ENCODE results near the gene KREMEN2. TPM values are rescaled to one million over a fixed set of nuclear protein-coding genes. Genes with fewer than 3 reads are reported as not detected.

Gene KREMEN2
- total RNA-seq, 1 donor from 2014 or later = 8.0 TPM

DNA sequence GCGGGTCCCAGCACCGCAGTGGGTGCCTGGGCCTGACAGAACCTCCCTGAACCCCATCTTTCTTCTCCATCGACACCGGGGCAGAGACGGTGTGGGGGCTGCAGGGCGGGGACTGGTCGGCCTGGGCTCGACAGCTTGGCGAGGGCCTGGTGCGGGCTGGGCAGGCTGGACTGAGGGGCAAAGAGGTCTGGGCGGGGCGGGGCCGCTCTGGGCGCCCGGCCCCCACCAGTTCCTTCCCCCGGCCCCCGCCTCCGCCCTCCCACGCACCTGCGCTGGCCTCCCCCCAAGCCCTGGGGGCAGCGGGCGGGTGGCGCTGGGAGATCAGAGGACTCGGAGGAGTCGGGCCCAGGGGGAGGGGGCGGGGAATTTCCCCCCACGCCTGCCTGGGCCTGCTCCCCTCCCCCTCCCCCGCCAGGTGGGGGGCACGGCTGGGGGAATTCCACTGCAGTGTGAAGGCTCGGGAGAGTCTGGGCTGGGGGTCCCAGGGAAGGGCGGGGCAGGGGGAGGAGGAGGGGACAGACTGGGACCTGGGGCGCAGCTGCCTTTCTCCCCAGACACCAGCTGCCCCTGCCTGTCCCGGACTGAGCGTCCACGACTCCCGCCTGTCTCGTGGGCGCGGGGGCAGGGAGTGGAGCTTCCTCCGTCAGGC lies 877 bp upstream of the KREMEN2 start:
- peaks cover 4% of the 10 kb centered on the region for H3K36me3 Mint-ChIP-seq (ENCODE audit: low read depth, unreplicated experiment)
- Histone ChIP-seq H3K9me3 (ENCODE audit: insufficient read depth, low read depth, low read length) (no peaks in the 10 kb centered on the region), H3K4me2 (ENCODE audit: low read length) (peak overlapping the region; percentile 81), H3K36me3 (ENCODE audit: insufficient read depth, low read length) (no peaks in the 10 kb centered on the region), H2AFZ (ENCODE audit: low read depth, low read length) (peak overlapping the region; percentile 52), H3K4me1 (ENCODE audit: insufficient read depth, low read length) (peaks cover 13% of the 10 kb centered on the region), H3K27me3 (ENCODE audit: insufficient read depth, low read length) (peaks cover 51% of the 10 kb centered on the region), H3K79me2 (ENCODE audit: insufficient read depth, low read length) (no peaks in the 10 kb centered on the region), H4K20me1 (ENCODE audit: insufficient read depth, low read length) (peaks cover 2% of the 10 kb centered on the region), H3K27ac (ENCODE audit: low read depth, low read length) (no peak overlapping the region), H3K4me3 (ENCODE audit: insufficient read depth, low read depth, low read length) (no peak overlapping the region), H3K9ac (ENCODE audit: low read length) (no peak overlapping the region)
- DNase-seq (ENCODE audit: low read depth) = no peak
- peaks cover 13% of the 10 kb centered on the region for H3K27me3 Mint-ChIP-seq (ENCODE audit: low read depth, unreplicated experiment)
- FAIRE-seq = no peak
- H3K4me3 Mint-ChIP-seq (ENCODE audit: unreplicated experiment) = peak overlapping the region; percentile 84
- H3K9me3 Mint-ChIP-seq (ENCODE audit: unreplicated experiment) = no peaks in the 10 kb centered on the region
- TF ChIP-seq, protein P1, sequence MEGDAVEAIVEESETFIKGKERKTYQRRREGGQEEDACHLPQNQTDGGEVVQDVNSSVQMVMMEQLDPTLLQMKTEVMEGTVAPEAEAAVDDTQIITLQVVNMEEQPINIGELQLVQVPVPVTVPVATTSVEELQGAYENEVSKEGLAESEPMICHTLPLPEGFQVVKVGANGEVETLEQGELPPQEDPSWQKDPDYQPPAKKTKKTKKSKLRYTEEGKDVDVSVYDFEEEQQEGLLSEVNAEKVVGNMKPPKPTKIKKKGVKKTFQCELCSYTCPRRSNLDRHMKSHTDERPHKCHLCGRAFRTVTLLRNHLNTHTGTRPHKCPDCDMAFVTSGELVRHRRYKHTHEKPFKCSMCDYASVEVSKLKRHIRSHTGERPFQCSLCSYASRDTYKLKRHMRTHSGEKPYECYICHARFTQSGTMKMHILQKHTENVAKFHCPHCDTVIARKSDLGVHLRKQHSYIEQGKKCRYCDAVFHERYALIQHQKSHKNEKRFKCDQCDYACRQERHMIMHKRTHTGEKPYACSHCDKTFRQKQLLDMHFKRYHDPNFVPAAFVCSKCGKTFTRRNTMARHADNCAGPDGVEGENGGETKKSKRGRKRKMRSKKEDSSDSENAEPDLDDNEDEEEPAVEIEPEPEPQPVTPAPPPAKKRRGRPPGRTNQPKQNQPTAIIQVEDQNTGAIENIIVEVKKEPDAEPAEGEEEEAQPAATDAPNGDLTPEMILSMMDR (IDR thresholded peaks at IDR 0.05; ENCODE audit: insufficient read depth, low read depth, low read length) = no peak
- TF ChIP-seq EZH2 (IDR thresholded peaks at IDR 0.05; ENCODE audit: insufficient read depth, low read length) = no peak
- no peak overlapping the region for H3K27ac Mint-ChIP-seq (ENCODE audit: unreplicated experiment)
- H3K4me1 Mint-ChIP-seq (ENCODE audit: low read depth, unreplicated experiment) = no peaks in the 10 kb centered on the region

DNA sequence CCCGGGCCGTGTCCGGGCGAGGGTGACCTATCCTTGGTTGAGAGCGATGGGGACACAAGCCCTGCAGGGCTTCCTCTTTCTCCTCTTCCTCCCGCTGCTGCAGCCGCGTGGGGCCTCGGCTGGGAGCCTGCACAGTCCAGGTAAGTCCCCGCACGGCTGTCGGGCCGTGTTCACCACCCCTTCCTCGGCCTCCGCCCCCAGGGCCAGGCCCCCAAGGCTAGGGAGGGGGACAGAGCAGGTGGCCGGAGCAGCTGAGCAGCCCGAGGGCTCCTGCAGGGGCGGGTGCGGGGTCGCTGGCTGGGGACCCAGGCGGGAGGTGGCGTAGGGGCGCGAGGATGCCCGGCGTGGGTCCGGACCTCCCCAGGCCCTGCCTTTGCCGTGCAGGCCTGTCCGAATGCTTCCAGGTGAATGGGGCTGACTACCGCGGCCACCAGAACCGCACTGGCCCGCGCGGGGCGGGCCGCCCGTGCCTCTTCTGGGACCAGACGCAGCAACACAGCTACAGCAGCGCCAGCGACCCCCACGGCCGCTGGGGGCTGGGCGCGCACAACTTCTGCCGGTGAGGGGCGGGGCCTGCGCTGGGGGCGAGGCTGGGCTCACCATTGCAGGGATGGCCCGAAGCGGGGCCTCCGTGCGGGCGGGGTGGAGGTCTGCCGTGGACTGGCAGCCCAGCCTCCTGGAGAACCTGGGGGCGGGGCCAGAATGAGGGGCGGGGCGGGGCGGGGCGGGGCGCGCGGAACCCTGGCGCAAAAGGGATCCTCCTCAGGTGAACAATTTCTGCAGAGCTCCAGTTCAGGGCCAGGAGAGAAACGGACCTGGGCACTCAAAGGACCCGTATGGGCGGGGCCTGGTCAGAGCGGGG lies 631 bp downstream of the KREMEN2 start:
- H3K9ac ChIP-seq (ENCODE audit: low read length) = no peak overlapping the region
- no peaks in the 10 kb centered on the region for H3K9me3 Mint-ChIP-seq (ENCODE audit: unreplicated experiment)
- H3K27ac ChIP-seq (ENCODE audit: low read depth, low read length) = no peak overlapping the region
- H3K4me3 Mint-ChIP-seq (ENCODE audit: unreplicated experiment) = peak overlapping the region; percentile 84
- peaks cover 16% of the 10 kb centered on the region for H3K27me3 Mint-ChIP-seq (ENCODE audit: low read depth, unreplicated experiment)
- peaks cover 6% of the 10 kb centered on the region for H3K36me3 Mint-ChIP-seq (ENCODE audit: low read depth, unreplicated experiment)
- H3K4me3 ChIP-seq (ENCODE audit: insufficient read depth, low read depth, low read length) = no peak overlapping the region
- no peaks in the 10 kb centered on the region for H3K36me3 ChIP-seq (ENCODE audit: insufficient read depth, low read length)
- no peaks in the 10 kb centered on the region for H3K4me1 Mint-ChIP-seq (ENCODE audit: low read depth, unreplicated experiment)
- H3K27ac Mint-ChIP-seq (ENCODE audit: unreplicated experiment) = no peak overlapping the region
- DNase-seq (ENCODE audit: low read depth) (no peak), FAIRE-seq (no peak)
- H3K9me3 ChIP-seq (ENCODE audit: insufficient read depth, low read depth, low read length) = no peaks in the 10 kb centered on the region
- peak; percentile 78 for TF ChIP-seq EZH2 (IDR thresholded peaks at IDR 0.05; ENCODE audit: insufficient read depth, low read length)
- TF ChIP-seq, protein P1 (IDR thresholded peaks at IDR 0.05; ENCODE audit: insufficient read depth, low read depth, low read length) = no peak
- H2AFZ ChIP-seq (ENCODE audit: low read depth, low read length) = no peak overlapping the region
- H3K79me2 ChIP-seq (ENCODE audit: insufficient read depth, low read length) = no peaks in the 10 kb centered on the region
- H4K20me1 ChIP-seq (ENCODE audit: insufficient read depth, low read length) = peaks cover 7% of the 10 kb centered on the region
- peaks cover 48% of the 10 kb centered on the region for H3K27me3 ChIP-seq (ENCODE audit: insufficient read depth, low read length)
- peak overlapping the region; percentile 81 for H3K4me2 ChIP-seq (ENCODE audit: low read length)
- H3K4me1 ChIP-seq (ENCODE audit: insufficient read depth, low read length) = peaks cover 17% of the 10 kb centered on the region
